ENCODE data around the gene SKIC3.

SKIC3 gene

DNA sequence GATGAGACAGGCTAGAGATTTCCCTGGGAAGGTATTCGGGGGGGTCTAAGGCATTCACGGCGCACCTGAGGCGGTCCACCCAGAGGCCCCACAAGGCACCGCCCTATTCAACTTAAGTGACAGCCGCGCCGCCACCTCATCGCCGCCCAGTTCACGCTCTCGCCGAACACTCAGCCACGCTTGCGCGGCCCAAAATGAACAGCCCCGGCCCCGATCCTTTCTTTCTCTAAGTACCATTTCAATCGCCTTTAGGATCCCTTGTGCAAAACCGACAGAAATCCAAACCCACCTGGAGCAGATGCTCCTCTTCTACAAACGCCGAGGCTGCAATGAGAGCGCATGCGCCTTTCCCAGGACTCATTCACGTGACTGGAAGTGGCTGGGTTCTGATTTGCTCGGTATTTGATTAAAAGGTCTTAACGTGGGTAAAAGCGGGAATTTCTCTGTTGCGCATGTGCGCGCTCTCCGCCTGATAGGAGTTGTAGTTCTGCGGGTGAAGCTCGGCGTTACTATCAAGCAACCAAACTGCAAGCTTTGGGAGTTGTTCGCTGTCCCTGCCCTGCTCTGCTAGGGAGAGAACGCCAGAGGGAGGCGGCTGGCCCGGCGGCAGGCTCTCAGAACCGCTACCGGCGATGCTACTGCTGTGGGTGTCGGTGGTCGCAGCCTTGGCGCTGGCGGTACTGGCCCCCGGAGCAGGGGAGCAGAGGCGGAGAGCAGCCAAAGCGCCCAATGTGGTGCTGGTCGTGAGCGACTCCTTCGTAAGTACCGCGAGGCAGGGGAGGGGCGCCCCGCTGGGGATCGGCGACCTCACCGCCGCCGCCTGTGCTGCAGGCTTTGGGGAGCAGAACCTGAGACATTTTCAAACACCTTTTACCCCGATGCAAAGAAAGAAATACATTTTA is at the start of gene SKIC3, which contains the start of gene ARSK:
TSS of gene SKIC3 (minus strand) at position 331 of the 902 bp plus-strand sequence. CDS start 7,827 bp downstream, outside the sequence.
TSS of gene ARSK (plus strand) at position 455 of the 902 bp plus-strand sequence. CDS start at position 633, 178 bp downstream.
- peak; percentile 99 for DNase-seq (ENCODE audit: low spot score)

DNA sequence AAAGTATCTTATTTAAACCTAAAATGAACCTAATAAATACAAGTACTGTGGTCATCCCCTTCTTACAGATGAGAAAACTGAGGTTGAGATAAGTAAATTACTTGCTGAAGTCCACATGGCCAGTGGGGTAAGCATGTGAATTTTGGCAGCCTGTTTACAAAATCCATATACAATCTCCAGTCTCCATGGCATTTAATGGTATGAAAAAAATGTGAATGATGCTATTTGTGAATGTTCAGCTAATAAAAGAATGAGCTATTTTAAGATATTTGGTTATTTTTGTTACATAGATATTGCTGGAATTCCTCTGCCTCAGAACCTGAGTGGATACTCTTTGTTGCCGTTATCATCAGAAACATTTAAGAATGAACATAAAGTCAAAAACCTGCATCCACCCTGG is 45.8 kb upstream of the SKIC3 start:
- DNase-seq (ENCODE audit: low spot score), result no peak

- DNase-seq (ENCODE audit: low spot score), result no peak
Observed at GRCh38 chr5:95599252-95599651, 44.5 kb upstream of the SKIC3 start.

DNA sequence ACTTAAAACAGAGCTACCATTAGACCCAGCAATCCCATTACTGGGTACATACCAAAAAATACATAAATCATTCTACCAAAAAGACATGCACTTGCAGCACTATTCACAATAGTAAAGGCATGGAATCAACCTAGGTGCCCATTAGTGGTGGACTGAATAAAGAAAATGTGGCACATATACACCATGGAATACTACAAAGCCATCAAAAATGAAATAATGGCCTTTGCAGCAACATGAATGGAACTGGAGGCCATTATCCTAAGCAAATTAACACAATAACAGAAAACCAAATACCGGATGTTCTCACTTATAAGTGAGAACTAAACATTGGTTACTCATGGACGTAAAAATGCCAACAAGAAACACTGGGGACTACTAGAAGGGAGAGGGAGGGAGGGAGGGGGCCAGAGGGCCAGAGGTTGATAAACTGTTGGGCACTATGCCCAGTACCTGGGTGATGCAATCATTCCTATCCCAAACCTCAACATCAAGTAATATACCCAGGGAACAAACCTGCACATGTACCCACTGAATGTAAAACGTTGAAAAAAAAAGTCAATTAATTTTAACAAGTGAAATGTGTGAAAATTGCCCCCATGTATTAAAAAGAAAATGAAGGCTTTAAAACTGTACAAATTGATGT is 40.6 kb upstream of the SKIC3 start:
- DNase-seq (ENCODE audit: low spot score), result peak; percentile 18

GRCh38 chr5:95591490-95591901 is 36.7 kb upstream of the SKIC3 start:
- DNase-seq (ENCODE audit: low spot score), result no peak

GRCh38 chr5:95590880-95591279 is 36.1 kb upstream of the SKIC3 start:
- DNase-seq (ENCODE audit: low spot score), result no peak

- no peak for DNase-seq (ENCODE audit: low spot score)
Observed at GRCh38 chr5:95583992-95584391, 29.2 kb upstream of the SKIC3 start.

GRCh38 chr5:95581576-95581975 is 26.8 kb upstream of the SKIC3 start:
- no peak for DNase-seq (ENCODE audit: low spot score)

DNA sequence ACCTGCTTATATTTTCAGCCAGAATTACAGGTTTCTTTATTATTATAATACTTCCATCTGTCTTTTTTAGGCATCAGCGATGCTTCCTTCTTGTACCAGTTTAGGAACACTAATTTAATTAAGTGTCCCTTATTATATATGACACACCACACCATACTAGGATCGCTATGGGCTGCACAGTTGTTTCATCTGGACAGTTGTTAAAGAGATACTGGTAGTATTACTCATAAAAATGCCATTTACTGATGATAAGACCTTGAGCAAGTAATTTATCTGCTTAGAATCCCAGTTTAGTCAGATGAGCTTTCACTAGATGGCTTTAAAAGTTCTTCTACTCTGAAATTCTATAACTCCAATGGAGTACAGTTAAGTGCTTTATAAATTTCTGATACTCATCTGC is 17.2 kb upstream of the SKIC3 start:
- DNase-seq (ENCODE audit: low spot score), result no peak

- no peak for DNase-seq (ENCODE audit: low spot score)
Observed at GRCh38 chr5:95565280-95565920, 10.6 kb upstream of the SKIC3 start.

- no peak for DNase-seq (ENCODE audit: low spot score)
Observed at GRCh38 chr5:95564450-95564849, 9.7 kb upstream of the SKIC3 start.

GRCh38 chr5:95563367-95563766 is 8.6 kb upstream of the SKIC3 start:
- no peak for DNase-seq (ENCODE audit: low spot score)

DNA sequence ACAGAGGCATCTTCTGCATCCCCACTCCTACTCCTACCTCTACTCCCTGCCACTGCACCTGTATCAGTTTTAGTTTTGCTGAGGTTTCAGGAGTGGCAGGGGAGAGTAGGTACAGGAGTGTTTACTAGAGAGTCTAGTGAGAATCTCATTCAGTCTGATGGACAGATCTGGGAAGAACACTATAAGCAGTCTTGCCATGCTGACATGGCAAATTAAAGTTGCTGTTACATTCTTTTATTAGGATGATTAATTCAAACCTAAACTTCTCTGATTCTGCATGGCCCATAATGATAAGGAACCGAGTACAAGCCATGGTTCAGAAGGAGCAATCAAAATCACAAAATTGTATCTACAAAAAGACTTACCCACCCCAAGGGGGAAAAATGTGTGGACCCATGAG is 7.5 kb upstream of the SKIC3 start:
- no peak for DNase-seq (ENCODE audit: low spot score)

- no peak for DNase-seq (ENCODE audit: low spot score)
Observed at GRCh38 chr5:95557841-95558240, 3.1 kb upstream of the SKIC3 start.

DNA sequence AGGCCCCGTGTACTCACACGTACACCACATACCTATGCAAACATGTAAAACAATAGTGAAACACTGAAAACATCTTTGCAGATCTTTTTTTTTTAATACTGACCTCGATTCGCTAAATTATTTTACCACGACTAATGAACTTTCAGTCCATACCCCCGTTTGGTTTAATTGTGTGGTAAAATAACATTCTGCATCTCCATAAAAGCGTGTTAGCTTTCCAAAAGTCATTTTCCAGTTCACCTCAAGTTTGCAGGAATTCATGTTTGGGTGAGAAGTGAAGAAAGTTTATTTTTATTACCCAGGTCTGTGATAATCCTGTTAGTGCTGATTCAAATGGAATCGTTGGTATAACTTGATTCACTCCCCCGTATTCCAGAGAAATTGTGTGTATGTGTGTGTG is 776 bp upstream of the SKIC3 start:
- no peak for DNase-seq (ENCODE audit: low spot score)

DNA sequence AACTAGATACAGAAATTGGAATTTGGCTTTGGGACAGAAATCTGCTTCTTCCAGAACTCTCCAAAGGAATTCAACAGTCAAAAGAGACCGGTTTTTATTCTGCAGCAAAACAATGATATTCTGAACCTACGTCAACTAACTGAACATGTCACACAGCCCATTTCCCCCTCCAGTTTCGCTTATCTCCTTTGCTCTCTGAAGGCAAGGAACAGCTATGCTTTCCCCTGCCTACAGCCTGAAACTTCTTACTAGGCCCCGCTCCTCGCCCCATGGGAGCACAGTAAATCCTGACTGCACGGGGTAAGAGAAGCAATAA is 488 bp downstream of the SKIC3 start:
- DNase-seq (ENCODE audit: low spot score), result no peak

- DNase-seq (ENCODE audit: low spot score), result no peak
Observed at GRCh38 chr5:95549030-95549429, 5.7 kb downstream of the SKIC3 start.

- DNase-seq (ENCODE audit: low spot score), result no peak
Observed at GRCh38 chr5:95543017-95543705, 11.6 kb downstream of the SKIC3 start.

- DNase-seq (ENCODE audit: low spot score), result no peak
Observed at GRCh38 chr5:95537501-95537900, 17.3 kb downstream of the SKIC3 start.

GRCh38 chr5:95533761-95534160 is 21.0 kb downstream of the SKIC3 start:
- DNase-seq (ENCODE audit: low spot score), result no peak

DNA sequence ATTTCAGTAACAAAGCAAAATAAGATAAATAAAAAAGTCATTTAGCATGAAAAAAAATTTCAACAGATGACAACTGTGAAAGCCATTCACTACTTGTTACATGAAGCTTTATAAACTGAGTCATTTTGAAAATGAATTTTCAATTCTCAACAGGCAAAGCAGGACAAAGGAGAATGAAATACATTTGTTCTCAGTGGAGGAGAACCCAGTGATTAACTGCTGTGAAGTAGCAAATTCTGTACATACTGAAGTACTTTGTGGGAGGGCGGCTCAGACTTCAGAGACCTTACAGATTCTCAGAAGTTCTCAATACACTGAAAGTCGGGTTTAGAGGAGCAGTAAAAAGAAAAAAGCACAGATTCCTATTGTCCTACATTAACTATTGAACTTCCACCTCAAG is 21.7 kb downstream of the SKIC3 start:
- DNase-seq (ENCODE audit: low spot score), result no peak

DNA sequence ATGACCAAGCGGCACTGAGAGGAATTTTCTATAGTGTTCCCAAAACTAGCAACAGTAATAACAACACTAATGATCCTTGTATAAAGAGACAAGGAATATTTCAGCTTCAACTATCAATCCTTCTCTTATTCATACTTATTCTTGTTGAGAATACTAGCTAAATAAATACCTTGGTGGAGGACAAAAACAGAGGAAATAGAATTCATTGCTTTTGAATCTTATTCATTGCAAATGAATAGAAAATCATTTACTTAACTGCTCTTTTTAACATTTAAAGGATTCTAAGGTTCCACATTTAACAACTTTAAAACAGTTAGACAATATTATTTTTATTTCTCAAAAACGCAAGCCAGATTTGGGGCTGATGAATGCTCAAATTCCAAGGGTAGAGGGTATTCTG is 22.4 kb downstream of the SKIC3 start:
- no peak for DNase-seq (ENCODE audit: low spot score)

All from LoVo (cell line).